ENCODE results near the gene ENHO.
"Not testable (repeated sequence)": the region's sequence is repeated elsewhere in the genome, so short reads cannot be mapped to it uniquely, and the experiment has no call there.

ENHO gene

DNA sequence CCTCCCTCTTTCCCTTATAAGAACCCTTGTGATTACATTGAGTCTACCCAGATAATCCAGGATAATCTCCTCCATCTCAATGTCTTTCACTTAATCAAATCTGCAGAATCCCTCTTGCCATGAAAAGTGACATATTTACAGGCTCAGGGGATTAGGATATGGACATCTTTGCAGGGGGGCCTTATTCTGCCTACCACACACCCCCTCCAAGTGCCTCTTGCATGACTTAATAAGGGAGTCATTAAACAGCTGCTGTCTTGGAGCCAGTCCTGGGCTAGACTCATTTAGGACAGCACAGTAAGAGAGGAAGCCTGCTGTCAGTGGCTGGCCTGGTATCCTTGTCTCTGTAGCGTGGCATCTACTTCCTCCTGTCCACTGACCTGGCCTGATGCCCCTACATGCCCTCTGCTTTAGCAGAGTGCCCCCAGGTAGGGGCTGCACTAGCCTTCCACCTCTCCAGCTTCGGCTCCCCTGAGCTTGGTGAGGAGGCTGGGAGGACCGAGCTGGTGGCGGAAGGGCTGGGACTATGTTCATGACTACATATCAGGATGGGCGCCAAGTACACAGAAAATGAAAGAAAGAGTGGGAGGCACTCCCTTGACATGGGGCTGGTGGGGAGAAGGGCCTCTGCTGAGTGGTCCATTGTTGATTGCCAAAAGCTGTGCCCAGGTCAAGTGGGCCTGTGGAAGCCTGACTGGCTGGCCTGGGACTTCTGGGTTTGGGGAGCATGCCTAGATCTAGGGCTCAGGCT lies 17.2 kb downstream of the ENHO start:
- no peak for DNase-seq

DNA sequence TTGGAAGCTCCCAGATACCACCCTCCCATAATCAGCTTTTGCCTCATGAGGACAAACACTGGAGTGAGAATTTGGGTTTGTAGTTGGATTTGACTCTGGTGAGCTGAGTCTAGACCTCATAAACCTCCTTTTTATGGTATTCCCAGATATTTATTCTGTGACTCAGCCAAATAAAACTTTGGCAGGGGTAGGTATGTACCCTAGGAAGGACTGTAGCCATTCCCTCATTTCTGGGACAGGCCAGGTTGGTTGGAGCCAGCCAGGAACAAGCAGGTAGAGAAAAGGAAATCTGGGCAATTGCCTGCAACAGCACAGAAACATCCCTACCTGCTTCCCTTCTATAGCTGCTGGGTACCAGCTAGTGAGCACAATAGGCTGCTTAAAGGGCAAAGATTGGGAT lies 19.4 kb downstream of the ENHO start:
- DNase-seq = no peak

DNA sequence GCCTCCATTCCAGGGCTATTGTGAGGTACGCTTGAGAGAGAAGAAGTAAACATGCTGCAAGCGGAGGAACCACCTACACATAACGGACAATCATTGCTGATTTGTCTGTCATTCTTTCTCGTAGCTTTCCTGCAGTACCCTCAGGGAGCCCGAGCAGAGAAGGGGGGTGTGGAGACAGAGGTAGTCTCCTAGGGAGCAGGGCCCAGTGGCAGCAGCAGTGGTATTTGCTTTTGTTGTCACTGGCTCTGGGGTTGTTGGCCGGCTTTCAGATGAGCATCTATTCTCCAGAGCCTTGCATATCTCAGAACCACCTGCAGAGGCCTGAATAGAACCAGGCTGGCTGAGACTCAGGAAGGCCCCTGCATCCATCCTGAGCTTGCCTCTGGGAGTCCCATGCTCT lies 19.9 kb downstream of the ENHO start:
- DNase-seq = no peak

DNA sequence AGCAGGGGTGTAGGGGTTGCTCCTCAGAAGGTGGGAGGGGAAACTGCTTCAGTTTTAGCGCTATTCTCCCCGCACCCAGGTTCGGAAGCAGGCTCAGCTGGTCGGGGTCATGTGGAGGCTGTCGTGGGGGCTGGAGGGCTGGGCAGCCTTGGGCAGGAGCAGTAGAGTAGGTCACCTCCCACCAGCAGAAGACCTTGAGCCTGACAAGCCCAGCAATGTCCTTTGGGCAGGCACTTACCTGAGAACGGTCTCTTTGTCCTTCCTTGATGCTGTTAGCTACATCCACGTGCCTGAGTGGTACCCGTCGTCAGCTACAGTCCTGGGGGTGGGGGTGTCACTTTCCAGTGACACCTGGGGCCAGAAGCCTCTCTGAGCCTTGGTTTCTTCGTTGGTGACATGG lies 20.3 kb downstream of the ENHO start:
- DNase-seq = no peak

DNA sequence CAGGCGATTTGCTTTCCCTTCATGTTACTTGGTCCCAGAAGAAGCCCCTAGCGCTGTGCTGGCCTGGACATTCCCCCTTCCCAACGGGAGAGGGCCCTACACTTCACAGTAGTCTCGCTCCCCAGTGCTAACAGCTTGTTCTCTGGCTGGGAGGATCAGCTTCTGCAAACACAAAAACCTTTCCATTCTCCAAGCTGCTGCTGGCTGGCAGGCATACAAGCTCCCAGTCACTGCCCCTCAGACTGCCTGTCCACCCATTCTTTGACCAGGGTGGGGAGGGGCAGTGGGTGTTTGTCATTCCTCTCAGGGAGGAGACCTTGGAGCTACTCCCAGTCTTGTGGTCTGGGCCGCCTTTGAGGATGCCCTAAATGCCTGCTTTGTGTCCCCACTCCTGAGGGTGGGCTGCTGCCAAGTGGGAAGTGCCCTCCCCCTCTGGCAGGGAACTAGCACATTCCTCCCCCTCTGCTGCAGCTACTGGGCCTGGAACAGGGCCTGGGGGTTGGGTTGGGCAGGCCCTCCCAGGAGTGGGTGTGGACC lies 20.8 kb downstream of the ENHO start:
- DNase-seq = no peak

DNA sequence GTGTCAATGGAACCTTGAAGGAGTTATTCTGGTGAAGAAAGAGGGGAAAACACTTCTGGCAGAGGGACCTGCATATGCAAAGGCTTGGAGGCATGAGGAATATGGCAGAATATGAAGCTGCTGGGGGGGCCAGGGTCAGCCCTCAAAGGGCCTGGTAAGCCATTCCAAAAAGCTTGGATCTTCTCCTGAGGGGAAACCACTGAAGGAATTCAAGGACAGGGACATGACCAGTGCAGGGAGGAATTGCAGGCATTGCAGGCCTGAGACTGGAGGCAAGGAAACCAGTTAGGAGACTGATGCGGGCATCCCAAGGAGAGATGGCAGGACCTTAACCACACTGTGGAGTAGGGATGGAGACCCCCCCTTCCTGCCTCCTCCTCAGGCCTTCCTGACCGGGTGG lies 21.4 kb downstream of the ENHO start:
- no peak for DNase-seq

DNA sequence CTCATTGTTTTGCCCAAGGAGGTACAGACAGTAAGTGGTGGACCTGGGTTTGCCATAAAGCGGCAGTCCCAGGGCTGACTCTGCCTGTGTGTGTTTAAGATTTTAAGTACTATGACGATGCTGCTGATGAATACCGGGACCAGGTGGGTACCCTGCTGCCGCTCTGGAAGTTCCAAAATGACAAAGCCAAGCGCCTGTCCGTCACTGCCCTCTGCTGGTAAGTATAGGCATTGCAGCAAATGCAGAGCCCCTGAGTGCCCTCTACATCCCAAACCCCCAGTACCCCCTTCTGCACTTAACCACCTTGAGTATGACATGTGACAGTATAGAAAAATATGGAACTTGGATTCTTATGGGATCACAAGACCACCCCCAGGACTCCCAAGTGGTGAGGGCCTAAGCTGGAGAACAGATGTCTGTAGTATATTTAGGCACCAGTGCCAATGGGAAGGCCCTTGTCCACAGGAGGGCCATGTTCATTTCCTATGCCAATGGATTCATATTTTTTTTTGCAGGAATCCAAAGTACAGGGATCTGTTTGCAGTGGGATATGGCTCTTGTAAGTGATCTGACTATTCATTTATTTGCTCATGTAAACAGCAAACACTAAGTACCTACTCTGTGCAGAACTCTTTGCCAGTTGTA lies 22.0 kb downstream of the ENHO start:
- no peak for DNase-seq

DNA sequence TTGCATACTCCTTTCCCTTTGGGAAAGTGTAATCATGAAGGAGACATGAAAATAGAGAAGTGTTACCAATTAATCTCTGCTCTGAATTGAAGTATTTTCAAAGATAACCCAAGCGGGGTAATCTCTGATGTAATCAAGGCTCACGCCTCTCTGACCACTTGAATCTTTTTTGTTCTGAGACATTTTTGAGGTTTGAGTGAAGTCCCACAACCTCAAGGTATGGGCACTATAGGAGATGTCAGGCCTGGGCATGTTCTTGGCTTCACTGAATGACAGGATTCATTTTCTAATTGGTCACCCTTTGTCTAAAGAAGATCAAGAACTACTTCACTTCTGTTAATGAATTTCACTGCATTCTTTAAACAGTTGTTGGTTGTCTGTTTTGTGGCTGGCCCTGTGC lies 23.7 kb downstream of the ENHO start:
- no peak for DNase-seq

DNA sequence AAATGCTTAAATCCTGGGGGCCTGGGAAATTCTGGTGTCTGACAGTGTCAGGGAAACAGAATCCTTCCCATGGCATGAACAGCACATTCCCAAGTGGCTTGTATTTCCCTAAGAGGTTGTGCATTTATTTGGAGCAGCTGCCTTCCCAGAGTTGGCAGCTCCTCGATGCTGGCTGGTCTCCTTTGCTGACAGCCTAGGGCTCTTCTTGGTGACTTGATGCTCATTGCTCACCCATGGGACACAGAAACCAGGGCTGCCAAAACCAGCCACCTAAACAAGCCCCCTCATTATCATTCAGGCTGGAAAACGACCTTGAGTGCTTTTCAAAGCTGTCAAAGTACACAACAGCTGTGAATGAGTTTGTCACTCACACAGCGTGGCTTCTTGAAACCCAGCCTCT lies 24.2 kb downstream of the ENHO start:
- DNase-seq = peak; percentile 85

DNA sequence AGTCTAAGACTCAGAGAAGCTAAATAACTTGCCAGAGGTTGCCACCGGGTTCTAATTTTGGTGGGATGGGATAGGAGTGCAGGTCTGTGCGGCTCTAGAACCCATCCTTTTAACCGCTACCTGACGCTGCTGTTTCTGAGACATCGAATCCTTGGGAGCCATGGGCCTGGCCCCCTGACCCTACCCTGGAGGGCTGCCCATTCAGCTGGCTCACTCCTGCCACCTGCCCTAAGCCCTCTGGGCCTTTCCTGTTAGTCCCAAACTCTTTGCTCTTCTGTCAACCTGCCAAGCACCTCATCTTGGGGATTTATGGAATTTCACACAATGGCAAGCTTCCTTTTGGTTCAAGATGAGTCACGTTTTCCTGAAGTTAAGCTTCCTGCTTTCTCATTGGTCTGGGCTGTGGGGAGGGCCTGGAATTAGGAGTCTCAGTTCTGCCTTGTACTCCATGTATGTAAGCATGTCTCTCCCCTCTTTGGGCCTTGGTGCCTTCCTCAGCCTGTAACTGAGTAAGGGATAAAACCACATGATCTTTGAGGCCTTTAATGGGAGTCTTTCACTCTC lies 26.6 kb downstream of the ENHO start:
- no peak for DNase-seq

DNA sequence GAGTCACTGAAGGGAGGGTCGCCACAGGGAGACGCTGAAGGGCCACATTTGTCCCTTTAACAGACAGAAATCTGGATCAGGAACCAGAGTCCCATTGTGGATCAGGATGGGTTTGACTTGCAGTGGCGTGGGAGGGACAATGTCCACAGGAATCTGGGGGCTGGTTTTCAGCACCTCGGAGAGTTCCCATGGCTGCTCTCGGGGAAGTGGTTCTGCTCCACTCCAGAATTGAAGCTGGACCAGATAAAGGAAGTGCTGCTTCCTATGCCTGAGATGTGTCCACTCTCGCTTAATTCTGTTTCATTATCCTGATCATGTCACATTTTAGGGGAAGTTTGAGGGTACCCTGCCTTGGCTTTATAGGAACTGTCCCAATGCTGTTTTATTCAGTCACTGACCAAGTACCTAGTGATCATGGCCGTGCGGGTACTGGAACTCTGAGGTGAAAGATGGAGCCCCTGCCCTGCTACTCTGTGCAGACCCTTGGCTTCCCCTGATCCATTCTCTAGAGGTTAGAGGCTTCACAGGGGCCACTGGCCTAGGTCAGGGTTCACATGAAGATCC lies 28.7 kb downstream of the ENHO start:
- DNase-seq = no peak

DNA sequence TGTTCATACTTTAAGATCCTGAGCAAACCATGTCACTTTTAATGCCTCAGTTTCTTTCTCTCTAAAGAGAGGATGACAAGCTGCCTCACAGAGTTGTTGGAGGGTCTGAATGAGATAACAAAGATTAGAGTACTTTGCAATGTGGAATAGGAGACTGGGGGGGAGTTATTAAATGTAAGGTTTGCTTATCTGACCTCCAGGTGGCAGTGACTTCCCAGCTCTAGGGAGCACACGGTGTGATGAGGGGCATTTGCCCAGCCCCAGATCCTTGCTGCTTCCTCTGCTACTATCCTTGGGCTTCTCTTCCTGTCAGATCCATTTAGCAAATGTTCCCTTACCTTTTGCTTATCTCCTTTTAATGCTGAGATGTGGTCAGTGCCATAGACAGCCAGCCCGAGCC lies 30.7 kb downstream of the ENHO start:
- no peak for DNase-seq

DNA sequence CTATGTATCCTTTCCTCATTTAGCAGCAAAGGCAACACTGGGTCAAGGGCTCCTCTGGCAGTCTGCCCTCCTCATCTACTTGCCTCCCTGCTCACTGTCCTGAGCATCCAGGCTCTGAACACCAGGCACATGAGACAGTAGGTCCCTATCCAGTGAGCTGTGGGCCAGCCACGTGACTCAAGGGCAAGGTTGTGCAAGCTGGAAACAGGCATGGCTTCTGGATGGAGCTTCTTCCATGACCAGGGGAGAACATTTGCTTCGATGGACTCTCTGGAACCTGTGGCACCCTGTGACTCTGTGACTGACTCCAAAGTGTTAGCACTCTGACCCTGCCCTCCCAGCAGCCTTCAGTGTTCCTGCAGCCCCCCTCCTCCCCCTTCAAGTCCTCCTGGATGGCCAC lies 31.2 kb downstream of the ENHO start:
- no peak for DNase-seq

DNA sequence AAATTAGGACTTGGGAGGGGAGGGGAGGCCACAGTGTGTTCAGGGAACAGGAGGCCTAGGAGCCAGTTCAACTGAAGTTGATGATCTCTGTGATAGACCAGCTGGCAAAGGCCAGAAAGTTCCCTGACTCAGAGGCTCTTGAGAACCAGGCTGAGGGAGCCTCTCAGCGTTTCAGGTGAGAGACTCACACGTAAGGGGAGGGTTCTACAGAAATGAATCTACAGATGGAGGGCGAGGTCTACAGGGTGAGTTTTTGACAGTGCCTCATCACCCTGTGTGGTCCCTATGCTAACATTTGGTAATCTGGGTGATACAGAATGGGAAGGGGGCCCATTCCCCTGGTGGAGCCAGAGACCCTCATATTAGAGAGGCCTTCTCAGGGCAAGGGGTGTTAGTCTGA lies 32.0 kb downstream of the ENHO start:
- DNase-seq = no peak

DNA sequence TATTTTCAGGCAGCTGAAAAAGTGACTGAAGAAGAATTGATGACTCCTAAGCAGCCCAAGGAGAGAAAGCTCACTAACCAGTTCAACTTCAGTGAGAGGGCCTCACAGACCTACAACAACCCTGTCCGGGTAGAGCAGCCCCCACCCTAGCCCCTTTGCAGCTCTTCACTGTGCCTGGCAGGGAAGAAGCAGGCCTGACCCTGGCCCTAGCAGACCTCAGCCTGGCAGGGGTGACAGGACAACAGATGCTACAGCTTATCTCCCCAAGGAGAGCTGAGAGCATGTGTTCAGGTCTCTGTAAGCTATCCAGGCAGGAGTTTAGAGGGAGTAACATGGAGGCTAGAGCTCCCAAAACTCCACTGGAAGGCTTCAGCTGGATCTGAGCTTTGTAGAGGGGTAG lies 32.4 kb downstream of the ENHO start:
- no peak for DNase-seq

DNA sequence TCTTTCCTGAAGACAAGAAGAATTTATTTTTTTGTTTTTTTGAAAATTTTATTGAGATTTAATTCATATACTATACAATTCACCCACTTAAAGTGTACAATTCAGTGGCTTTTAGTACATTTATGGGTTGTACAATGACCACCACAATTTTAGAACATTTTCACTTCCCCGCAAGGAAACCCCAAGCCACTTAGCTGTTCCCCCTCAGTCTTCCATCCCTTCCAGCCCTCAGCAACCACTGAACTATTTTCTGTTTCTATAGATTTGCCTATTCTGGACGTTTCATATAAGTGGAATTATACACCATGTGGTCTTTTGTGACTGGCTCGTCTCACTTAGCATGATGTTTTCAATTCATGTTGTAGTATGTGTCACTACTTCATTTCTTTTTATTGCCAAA lies 36.2 kb downstream of the ENHO start:
- no peak for DNase-seq

DNA sequence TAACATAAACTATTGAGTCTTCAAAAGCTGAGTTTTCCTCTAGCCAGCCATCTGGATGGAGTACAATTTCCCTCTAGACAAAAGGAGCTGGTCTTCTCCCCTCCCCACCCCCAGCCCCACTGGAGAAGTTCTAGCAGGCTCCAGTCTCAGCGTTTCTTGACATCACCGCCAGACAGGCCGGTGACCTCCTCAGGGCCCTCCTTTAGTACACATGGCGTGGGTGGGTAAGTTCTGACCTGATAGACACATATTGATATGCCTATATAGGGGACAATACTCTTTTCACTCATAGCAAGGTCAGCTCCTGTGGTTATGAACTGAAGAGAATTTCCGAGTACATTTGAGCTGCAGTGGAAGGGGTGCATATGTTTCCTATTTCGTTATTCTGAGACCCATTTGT lies 37.0 kb downstream of the ENHO start:
- DNase-seq = no peak

DNA sequence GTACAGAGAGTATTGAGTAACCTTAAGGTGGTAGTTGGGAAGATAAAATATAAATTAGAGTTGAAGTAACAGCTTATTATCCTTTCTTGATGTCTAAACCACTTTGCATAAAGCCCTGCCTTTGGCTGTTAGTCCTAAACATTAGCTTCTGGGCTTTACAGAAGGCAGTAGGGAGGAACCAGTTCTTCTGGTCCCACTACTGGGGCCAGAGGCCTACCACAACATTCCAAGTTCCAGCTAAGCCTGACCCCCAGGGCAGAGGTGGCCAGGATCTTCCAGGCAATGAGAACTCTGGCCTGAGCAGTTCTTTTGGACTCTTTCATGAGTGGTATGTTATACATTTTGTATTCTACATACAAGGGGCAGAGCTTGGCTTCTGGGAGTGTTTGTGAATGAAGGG lies 38.1 kb downstream of the ENHO start:
- no peak for DNase-seq

DNA sequence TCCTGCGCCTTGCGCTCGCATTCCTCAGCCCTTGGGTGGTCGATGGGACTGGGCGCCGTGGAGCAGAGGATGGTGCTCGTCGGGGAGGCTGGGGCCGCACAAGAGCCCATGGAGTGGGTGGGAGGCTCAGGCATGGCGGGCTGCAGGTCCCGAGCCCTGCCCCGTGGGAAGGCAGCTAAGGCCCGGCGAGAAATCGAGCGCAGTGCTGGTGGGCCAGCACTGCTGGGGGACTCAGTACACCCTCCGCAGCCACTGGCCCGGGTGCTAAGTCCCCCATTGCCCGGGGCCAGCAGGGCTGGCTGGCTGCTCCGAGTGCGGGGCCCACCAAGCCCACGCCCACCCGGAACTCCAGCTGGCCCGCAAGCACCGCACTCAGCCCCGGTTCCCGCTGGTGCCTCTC lies 40.0 kb downstream of the ENHO start:
- DNase-seq = not testable (repeated sequence)

DNA sequence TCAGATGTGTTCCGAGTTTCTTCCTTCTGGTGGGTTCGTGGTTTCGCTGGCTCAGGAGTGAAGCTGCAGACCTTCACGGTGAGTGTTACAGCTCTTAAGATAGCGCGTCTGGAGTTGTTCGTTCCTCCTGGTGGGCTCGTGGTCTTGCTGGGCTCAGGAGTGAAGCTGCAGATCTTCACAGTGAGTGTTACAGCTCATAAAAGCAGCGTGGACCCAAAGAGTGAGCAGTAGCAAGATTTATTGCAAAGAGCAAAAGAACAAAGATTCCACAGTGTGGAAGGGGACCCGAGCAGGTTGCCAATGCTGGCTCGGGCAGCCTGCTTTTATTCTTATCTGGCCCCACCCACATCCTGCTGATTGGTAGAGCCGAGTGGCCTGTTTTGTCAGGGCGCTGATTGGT lies 41.2 kb downstream of the ENHO start:
- not testable (repeated sequence) for DNase-seq

DNA sequence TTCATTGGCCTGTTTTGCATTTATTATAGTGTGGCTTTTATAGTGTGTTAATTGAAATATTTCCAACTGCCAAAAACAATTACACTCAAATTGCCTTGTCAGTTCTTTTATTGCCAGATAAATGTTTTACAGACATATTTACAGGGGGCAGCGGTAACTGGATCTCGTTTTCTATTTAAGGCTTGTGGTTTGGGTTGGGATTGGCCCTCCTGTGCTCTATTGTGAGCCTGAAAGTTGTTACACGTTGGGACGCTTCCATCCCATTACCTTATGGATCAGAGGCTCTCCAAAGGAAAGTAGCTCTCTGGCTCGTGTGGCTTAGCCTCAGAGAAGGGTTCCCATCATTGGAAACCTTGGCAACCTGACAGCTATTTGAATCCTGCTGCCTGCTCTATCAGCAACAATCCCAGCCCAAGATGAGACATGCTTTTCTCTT lies 43.3 kb downstream of the ENHO start:
- DNase-seq = no peak

DNA sequence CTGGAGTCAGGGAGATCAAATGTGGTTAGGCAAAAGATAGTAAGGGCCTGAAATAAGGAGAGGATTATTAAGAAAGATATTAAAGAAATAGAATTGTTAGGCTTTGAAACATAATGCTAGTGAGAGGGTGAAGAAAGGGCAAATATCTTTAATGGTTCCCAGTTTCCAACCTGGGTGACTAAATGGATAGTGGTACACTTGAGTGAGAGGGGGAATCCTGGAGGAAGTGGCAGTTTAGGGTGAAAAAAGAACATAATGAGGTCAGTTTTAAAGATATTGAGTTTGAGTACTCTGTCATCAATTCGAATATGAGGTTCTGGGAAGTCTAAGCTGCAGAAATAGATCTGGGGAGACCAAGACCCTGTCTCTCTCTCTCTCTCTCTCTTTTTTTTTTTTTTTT lies 45.2 kb downstream of the ENHO start:
- DNase-seq = no peak

DNA sequence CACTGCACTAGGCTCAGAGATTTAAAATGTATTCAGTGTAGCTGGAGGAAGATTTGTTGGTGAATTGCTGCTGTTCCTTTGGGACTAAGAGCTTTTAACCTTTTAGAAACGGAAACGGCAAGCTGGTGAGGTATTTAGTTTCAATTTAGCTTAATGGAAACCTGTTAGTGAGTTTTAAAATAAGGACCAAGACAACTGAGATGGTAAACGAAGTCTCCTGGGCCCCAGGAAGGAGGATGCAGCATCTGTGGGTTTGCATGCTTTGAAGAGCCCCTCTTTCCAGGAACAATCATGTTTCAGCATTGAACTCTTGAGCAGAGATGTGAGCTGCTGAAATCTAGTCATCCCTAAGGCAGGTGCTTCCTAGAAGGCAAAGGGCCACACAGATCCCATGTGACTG lies 47.7 kb downstream of the ENHO start:
- peak; percentile 82 for DNase-seq
